Stomach (tissue), 9 donors: ENCODE measurements around the gene MRPS12. TPM values are rescaled to one million over a fixed set of nuclear protein-coding genes. Genes with fewer than 3 reads are reported as not detected.

Experiments
- DNase-seq, 2 donors: peaks; one replicate each; pipeline versions ENCODE4 v3.0.0 to v3.0.0-alpha.2; 2013 to 2019
- H3K27ac ChIP-seq, 5 donors: fragments of 200-600 bp in 4 of 5; sonication (generic) in 4 of 5; one replicate each; pipeline ENCODE4 v1.5.1; 2013 to 2019; ENCODE audit warnings: mild to moderate bottlenecking in 1 of 5, moderate library complexity in 1 of 5
- H3K27me3 ChIP-seq, 3 donors: fragments of 200-600 bp; sonication (generic); one replicate each; pipeline ENCODE4 v1.5.1; 2017 to 2019; ENCODE audit warnings: mixed run types in 1 of 3
- H3K36me3 ChIP-seq, 4 donors: fragments of 200-600 bp; sonication (generic); 1 replicate in 3 of 4; 2 replicates in 1 of 4; pipeline ENCODE4 v1.5.1; 2016 to 2019
- H3K4me1 ChIP-seq, 4 donors: fragments of 200-600 bp; sonication (generic); one replicate each; pipeline ENCODE4 v1.5.1; 2016 to 2019
- H3K4me3 ChIP-seq, 4 donors: fragments of 200-600 bp; sonication (generic) in 3 of 4; one replicate each; pipeline ENCODE4 v1.5.1; 2016 to 2019; ENCODE audit warnings: mild to moderate bottlenecking in 1 of 4
- H3K9me3 ChIP-seq, 4 donors: fragments of 200-600 bp; sonication (generic); one replicate each; pipeline ENCODE4 v1.5.1; 2016 to 2019
- EP300 ChIP-seq: sonication (generic); formaldehyde crosslinking; IDR thresholded peaks from one replicate; pipeline ENCODE4 v1.6.1; 2017; ENCODE audit warnings: antibody characterized with exemption
- POLR2A ChIP-seq, 4 donors: fragments of 450-650 bp; IDR thresholded peaks; one replicate each; pipeline ENCODE4 v1.6.1; 2016; ENCODE audit warnings: antibody characterized with exemption in 4 of 4, control low read depth in 2 of 4, mild to moderate bottlenecking in 1 of 4, moderate library complexity in 1 of 4
- POLR2AphosphoS5 ChIP-seq, 3 donors: sonication (generic); formaldehyde crosslinking; IDR thresholded peaks; one replicate each; pipeline ENCODE4 v1.6.1; 2016; ENCODE audit warnings: antibody characterized with exemption in 3 of 3
- whole genome bisulfite sequencing, 5 donors: extraction: QIAGEN DNeasy Blood & Tissue Kit in 3 of 5; methylation state at CpG; one replicate each; pipeline versions ENCODE4 v1.1.5 to v1.1.7; 2013 to 2018; 5-methylcytosine and 5-hydroxymethylcytosine counted together
- intact Hi-C: fragments of 100-400 bp; cut with DNase I; formaldehyde crosslinking; loops from one replicate; pipeline ENCODE4 v1.15.1; 2023; ENCODE audit warnings: low total_unique reads
- polyA plus RNA-seq, 3 donors: library from polyadenylated mRNA; stranded (reverse); fragments of 200-250 nt; gene quantifications; one replicate each; pipeline ENCODE4 v1.2.3, GENCODE V29; 2013
- total RNA-seq, 5 donors: library from RNA; depleted of rRNA; stranded (reverse); fragments of >200 nt; gene quantifications; one replicate each; pipeline versions ENCODE4 v1.1.0 to v1.2.3, GENCODE V29; 2014 to 2016
- TF ChIP-seq, protein P1 (sequence below), 7 experiments: fragments of 450-650 bp in 4 of 7; fragments of 200-600 bp in 3 of 7; sonication (generic) in 3 of 7; IDR thresholded peaks; one replicate each; pipeline ENCODE4 v1.5.1; 2016 to 2019; ENCODE audit warnings: antibody characterized with exemption in 7 of 7, control low read depth in 2 of 7, mild to moderate bottlenecking in 1 of 7
- donor health status: healthy with polysubstance abuse.
- donor health status: Bipolar disorder and iron deficiency.
- donor health status: healthy.

Gene MRPS12
- total and polyA plus RNA-seq, 8 donors = 3.8 to 73.1 (median 34.6) TPM

DNA sequence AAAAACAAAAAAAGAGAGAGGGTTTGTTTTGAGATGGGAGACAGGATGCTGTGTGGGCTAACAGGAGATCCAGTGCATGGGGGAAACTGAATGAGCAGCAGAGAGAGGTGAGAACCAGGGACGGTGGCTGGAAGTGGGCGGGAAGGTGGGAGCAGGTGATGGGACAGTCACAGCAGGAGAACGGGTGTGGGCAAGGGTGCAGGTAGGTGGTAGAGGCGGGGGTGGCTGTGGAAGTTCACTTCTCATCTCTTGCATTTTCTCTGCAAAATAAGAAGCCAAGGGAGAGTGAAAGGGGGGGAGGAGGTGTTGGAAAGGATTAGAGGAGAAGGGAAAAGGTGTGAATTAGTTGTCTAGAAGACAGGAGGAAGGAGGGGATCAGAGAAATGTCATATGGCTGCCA, 22.9 kb downstream of the MRPS12 start:
- TF ChIP-seq POLR2A (IDR thresholded peaks at IDR 0.05) (no peak), POLR2AphosphoS5 (IDR thresholded peaks at IDR 0.05) (no peak), EP300 (no peak)
- TF ChIP-seq, protein P1, sequence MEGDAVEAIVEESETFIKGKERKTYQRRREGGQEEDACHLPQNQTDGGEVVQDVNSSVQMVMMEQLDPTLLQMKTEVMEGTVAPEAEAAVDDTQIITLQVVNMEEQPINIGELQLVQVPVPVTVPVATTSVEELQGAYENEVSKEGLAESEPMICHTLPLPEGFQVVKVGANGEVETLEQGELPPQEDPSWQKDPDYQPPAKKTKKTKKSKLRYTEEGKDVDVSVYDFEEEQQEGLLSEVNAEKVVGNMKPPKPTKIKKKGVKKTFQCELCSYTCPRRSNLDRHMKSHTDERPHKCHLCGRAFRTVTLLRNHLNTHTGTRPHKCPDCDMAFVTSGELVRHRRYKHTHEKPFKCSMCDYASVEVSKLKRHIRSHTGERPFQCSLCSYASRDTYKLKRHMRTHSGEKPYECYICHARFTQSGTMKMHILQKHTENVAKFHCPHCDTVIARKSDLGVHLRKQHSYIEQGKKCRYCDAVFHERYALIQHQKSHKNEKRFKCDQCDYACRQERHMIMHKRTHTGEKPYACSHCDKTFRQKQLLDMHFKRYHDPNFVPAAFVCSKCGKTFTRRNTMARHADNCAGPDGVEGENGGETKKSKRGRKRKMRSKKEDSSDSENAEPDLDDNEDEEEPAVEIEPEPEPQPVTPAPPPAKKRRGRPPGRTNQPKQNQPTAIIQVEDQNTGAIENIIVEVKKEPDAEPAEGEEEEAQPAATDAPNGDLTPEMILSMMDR (IDR thresholded peaks at IDR 0.05) = no peak
- Histone ChIP-seq H3K27me3 (peaks cover 0 to 12% (median 7%) of the 10 kb centered on the region in 3 donors), H3K4me3 (no peak overlapping the region), H3K36me3 (peaks cover 0 to 14% (median 5%) of the 10 kb centered on the region in 4 donors), H3K4me1 (peaks cover 8 to 26% (median 24%) of the 10 kb centered on the region in 4 donors), H3K9me3 (no peaks in the 10 kb centered on the region), H3K27ac (no peak overlapping the region)
- no peak for DNase-seq
- 68 to 76% (median 73%) methylated on average over 4 of the region's 4 CpGs for WGBS, 5 donors
- intact Hi-C loops = no loop called here

- Histone ChIP-seq H3K27me3 (no peaks in the 10 kb centered on the region), H3K36me3 (peaks cover 0 to 14% (median 5%) of the 10 kb centered on the region in 4 donors), H3K4me1 (peaks cover 0 to 10% (median 9%) of the 10 kb centered on the region in 4 donors), H3K27ac (no peak overlapping the region), H3K4me3 (no peak overlapping the region), H3K9me3 (no peaks in the 10 kb centered on the region)
- intact Hi-C loops = no loop called here
- no peak for DNase-seq
- 71 to 96% (median 90%) methylated on average over 2 of the region's 2 CpGs for WGBS, 5 donors
- TF ChIP-seq EP300 = no peak
- TF ChIP-seq, protein P1 (IDR thresholded peaks at IDR 0.05) = no peak
- TF ChIP-seq POLR2A (IDR thresholded peaks at IDR 0.05) = no peak
- no peak for TF ChIP-seq POLR2AphosphoS5 (IDR thresholded peaks at IDR 0.05)
Measured at GRCh38 chr19:38956264-38956663, 25.5 kb downstream of the MRPS12 start.

- Histone ChIP-seq H3K4me3 (no peak overlapping the region), H3K36me3 (peaks cover 0 to 14% (median 5%) of the 10 kb centered on the region in 4 donors), H3K9me3 (no peaks in the 10 kb centered on the region), H3K27ac (no peak overlapping the region), H3K27me3 (no peaks in the 10 kb centered on the region), H3K4me1 (peaks cover 0 to 11% (median 5%) of the 10 kb centered on the region in 4 donors)
- TF ChIP-seq EP300 (no peak), POLR2A (IDR thresholded peaks at IDR 0.05) (no peak), POLR2AphosphoS5 (IDR thresholded peaks at IDR 0.05) (no peak)
- TF ChIP-seq, protein P1 (IDR thresholded peaks at IDR 0.05) = no peak
- DNase-seq = no peak
- WGBS, 5 donors = 86 to 100% (median 93%) methylated on average over 2 of the region's 2 CpGs
- intact Hi-C loops = no loop called here
Measured at GRCh38 chr19:38958301-38958700, 27.6 kb downstream of the MRPS12 start.

DNA sequence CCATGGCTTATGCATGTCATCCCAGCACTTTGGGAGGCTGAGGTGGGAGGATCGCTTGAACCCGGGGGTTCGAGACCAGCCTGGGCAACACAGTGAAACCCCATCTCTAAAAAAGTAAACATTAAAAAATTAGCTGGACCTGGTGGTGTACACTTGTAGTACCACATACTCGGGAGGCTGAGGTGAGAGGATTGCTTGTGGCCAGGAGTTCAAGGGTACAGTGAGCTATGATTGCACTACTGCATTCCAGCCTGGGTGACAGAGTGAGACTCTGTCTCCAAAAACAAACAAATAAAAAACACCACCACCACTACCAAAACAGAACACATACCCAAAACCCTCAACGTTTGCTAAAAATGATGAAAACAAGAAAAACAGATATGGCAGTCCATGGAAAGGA, 28.9 kb downstream of the MRPS12 start:
- DNase-seq = no peak
- TF ChIP-seq, protein P1 (IDR thresholded peaks at IDR 0.05) = no peak
- TF ChIP-seq POLR2A (IDR thresholded peaks at IDR 0.05) (no peak), EP300 (no peak), POLR2AphosphoS5 (IDR thresholded peaks at IDR 0.05) (no peak)
- intact Hi-C loops = no loop called here
- H3K4me3 ChIP-seq = no peak overlapping the region
- H3K36me3 ChIP-seq = peaks cover 0 to 24% (median 3%) of the 10 kb centered on the region in 4 donors
- H3K4me1 ChIP-seq = peaks cover 0 to 11% (median 5%) of the 10 kb centered on the region in 4 donors
- H3K9me3 ChIP-seq = no peaks in the 10 kb centered on the region
- WGBS, 5 donors = 84 to 89% (median 87%) methylated on average over 5 of the region's 5 CpGs
- no peak overlapping the region for H3K27ac ChIP-seq
- no peaks in the 10 kb centered on the region for H3K27me3 ChIP-seq
